ENCODE data around the gene FIGN. TPM values are rescaled to one million over a fixed set of nuclear protein-coding genes. Genes with fewer than 3 reads are reported as not detected.

FIGN gene
- total RNA-seq, 2 donors from 2014 or later, result 14.4 to 23.6 TPM

- intact Hi-C loops (cut with DNase I), result no loop called here
- no peak for DNase-seq (ENCODE audit: low spot score)
Observed at GRCh38 chr2:163715668-163716067, 20.1 kb downstream of the FIGN start.

- intact Hi-C loops (cut with DNase I), result no loop called here
- DNase-seq (ENCODE audit: low spot score), result no peak
Observed at GRCh38 chr2:163715199-163715598, 20.6 kb downstream of the FIGN start.

- intact Hi-C loops (cut with DNase I), result no loop called here
- no peak for DNase-seq (ENCODE audit: low spot score)
Observed at GRCh38 chr2:163713534-163714311, 22.1 kb downstream of the FIGN start.

GRCh38 chr2:163711699-163712098, 24.1 kb downstream of the FIGN start:
- DNase-seq (ENCODE audit: low spot score), result no peak
- intact Hi-C loops (cut with DNase I), result no loop called here

GRCh38 chr2:163711258-163711657, 24.6 kb downstream of the FIGN start:
- no peak for DNase-seq (ENCODE audit: low spot score)
- intact Hi-C loops (cut with DNase I), result no loop called here

- DNase-seq (ENCODE audit: low spot score), result no peak
- intact Hi-C loops (cut with DNase I), result no loop called here
Observed at GRCh38 chr2:163709270-163709669, 26.5 kb downstream of the FIGN start.

- intact Hi-C loops (cut with DNase I), result no loop called here
- DNase-seq (ENCODE audit: low spot score), result no peak
Observed at GRCh38 chr2:163708265-163708664, 27.5 kb downstream of the FIGN start.

GRCh38 chr2:163703386-163703785, 32.4 kb downstream of the FIGN start:
- intact Hi-C loops (cut with DNase I), result no loop called here
- no peak for DNase-seq (ENCODE audit: low spot score)

GRCh38 chr2:163701399-163702195, 34.2 kb downstream of the FIGN start:
- DNase-seq (ENCODE audit: low spot score), result no peak
- intact Hi-C loops (cut with DNase I), result no loop called here

GRCh38 chr2:163698857-163699256, 37.0 kb downstream of the FIGN start:
- intact Hi-C loops (cut with DNase I), result loop anchor here in 1 of 2 donors (1.0 kb wide), 1 partner anchor 30 kb away; no protein-coding TSS in a partner anchor
- no peak for DNase-seq (ENCODE audit: low spot score)

- no peak for DNase-seq (ENCODE audit: low spot score)
Observed at GRCh38 chr2:163697846-163698637, 37.8 kb downstream of the FIGN start.

GRCh38 chr2:163697429-163697828, 38.4 kb downstream of the FIGN start:
- no peak for DNase-seq (ENCODE audit: low spot score)
- intact Hi-C loops (cut with DNase I), result no loop called here

More at GRCh38 chr2:163697846-163698637, 37.8 kb downstream of the FIGN start:
- intact Hi-C loops (cut with DNase I), result no loop called here

- intact Hi-C loops (cut with DNase I), result no loop called here
Observed at GRCh38 chr2:163693484-163693883, 42.3 kb downstream of the FIGN start.

GRCh38 chr2:163692611-163693482, 43.0 kb downstream of the FIGN start:
- intact Hi-C loops (cut with DNase I), result no loop called here
- no peak for DNase-seq (ENCODE audit: low spot score)

More at GRCh38 chr2:163693484-163693883, 42.3 kb downstream of the FIGN start:
- DNase-seq (ENCODE audit: low spot score), result no peak

- intact Hi-C loops (cut with DNase I), result no loop called here
- DNase-seq (ENCODE audit: low spot score), result no peak
Observed at GRCh38 chr2:163692081-163692480, 43.7 kb downstream of the FIGN start.

- intact Hi-C loops (cut with DNase I), result no loop called here
- no peak for DNase-seq (ENCODE audit: low spot score)
Observed at GRCh38 chr2:163690896-163691295, 44.9 kb downstream of the FIGN start.

- intact Hi-C loops (cut with DNase I), result no loop called here
- DNase-seq (ENCODE audit: low spot score), result no peak
Observed at GRCh38 chr2:163687217-163687616, 48.6 kb downstream of the FIGN start.

- DNase-seq (ENCODE audit: low spot score), result no peak
- intact Hi-C loops (cut with DNase I), result no loop called here
Observed at GRCh38 chr2:163686289-163686688, 49.5 kb downstream of the FIGN start.

- no peak for DNase-seq (ENCODE audit: low spot score)
- intact Hi-C loops (cut with DNase I), result no loop called here
Observed at GRCh38 chr2:163682695-163683094, 53.1 kb downstream of the FIGN start.

Data from posterior vena cava (tissue), 2 donors.